ENCODE data around the gene SLCO2A1.

GRCh38 chr3:133881492-133881891 lies 148.2 kb downstream of the SLCO2A1 start:
- TF ChIP-seq CTCF (IDR thresholded peaks at IDR 0.05) (no peak), POLR2A (IDR thresholded peaks at IDR 0.05) (no peak)

Data from Peyer's patch (tissue), 4 donors.